Fibroblast of lung (primary cell): ENCODE data around the gene CES3.

Experiments used
- EZH2 ChIP-seq: IDR thresholded peaks from 2 replicates; pipeline ENCODE4 v1.5.1; 2012; ENCODE audit warnings: low read length, control low read depth, mild to moderate bottlenecking; ENCODE audit errors: missing control alignments
- TF ChIP-seq, protein P1 (sequence below), 2 donors: IDR thresholded peaks in 1 of 2; conservative IDR thresholded peaks in 1 of 2; 1 replicate in 1 of 2; 2 replicates in 1 of 2; pipeline ENCODE4 v1.5.1; 2011 to 2012; ENCODE audit warnings: low read length in 2 of 2, control low read depth in 1 of 2, inconsistent platforms in 1 of 2, low read depth in 1 of 2, mild to moderate bottlenecking in 1 of 2

DNA sequence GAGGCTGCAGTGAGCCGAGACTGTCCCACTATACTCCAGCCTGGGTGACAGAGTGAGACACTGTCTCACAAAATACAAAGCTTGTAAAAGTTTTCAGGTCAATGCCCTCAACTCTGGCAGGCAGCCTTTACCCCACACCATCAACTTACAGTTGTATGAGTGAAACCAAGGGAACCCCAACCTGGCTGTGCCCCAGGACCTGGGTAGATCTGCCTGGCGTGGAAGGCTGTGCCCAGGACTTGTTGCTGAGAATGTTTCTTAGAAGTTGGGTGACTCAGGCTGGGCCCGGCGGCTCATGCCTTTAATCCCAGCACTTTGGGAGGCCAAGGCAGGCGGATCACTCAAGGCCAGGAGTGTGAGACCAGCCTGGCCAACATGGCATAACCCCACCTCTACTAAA, 7.8 kb downstream of the CES3 start:
- TF ChIP-seq, protein P1, sequence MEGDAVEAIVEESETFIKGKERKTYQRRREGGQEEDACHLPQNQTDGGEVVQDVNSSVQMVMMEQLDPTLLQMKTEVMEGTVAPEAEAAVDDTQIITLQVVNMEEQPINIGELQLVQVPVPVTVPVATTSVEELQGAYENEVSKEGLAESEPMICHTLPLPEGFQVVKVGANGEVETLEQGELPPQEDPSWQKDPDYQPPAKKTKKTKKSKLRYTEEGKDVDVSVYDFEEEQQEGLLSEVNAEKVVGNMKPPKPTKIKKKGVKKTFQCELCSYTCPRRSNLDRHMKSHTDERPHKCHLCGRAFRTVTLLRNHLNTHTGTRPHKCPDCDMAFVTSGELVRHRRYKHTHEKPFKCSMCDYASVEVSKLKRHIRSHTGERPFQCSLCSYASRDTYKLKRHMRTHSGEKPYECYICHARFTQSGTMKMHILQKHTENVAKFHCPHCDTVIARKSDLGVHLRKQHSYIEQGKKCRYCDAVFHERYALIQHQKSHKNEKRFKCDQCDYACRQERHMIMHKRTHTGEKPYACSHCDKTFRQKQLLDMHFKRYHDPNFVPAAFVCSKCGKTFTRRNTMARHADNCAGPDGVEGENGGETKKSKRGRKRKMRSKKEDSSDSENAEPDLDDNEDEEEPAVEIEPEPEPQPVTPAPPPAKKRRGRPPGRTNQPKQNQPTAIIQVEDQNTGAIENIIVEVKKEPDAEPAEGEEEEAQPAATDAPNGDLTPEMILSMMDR (conservative IDR thresholded peaks at IDR 0.05 in 1 of 2, IDR thresholded peaks at IDR 0.05 in 1 of 2; ENCODE audit: low read depth in 1 of 2, low read length in 2 of 2): no peak
- no peak for TF ChIP-seq EZH2
